HAP-1 (cell line): ENCODE data around the gene MMEL1.
A peak's percentile ranks its signal among the peaks of the same experiment; 100 is the strongest.
"Not testable (repeated sequence)": the region's sequence is repeated elsewhere in the genome, so short reads cannot be mapped to it uniquely, and the experiment has no call there.

ENCODE experiments used
- DNase-seq, 2 experiments: peaks; one replicate each; pipeline ENCODE4 v3.0.0-alpha.2; 2016 to 2020; ENCODE audit warnings: low spot score in 2 of 2
- H3K27me3 ChIP-seq: fragments of 250-450 bp; sonication (Bioruptor Pico); 2 replicates; pipeline ENCODE4 v1.5.1; 2020; ENCODE audit warnings: low read depth, mild to moderate bottlenecking, moderate library complexity
- H3K36me3 ChIP-seq: fragments of 250-450 bp; sonication (Bioruptor Pico); replicated peaks from 2 replicates; pipeline ENCODE4 v1.5.1; 2020; ENCODE audit warnings: mild to moderate bottlenecking
- H3K4me1 ChIP-seq: fragments of 250-450 bp; sonication (Bioruptor Pico); 2 replicates; pipeline ENCODE4 v1.5.1; 2020; ENCODE audit warnings: mild to moderate bottlenecking
- H3K4me3 ChIP-seq: fragments of 250-450 bp; sonication (Bioruptor Pico); 2 replicates; pipeline ENCODE4 v1.5.1; 2020; ENCODE audit warnings: mild to moderate bottlenecking, moderate library complexity
- H3K9me3 ChIP-seq: fragments of 250-450 bp; sonication (Bioruptor Pico); 2 replicates; pipeline ENCODE4 v1.5.1; 2020; ENCODE audit warnings: mild to moderate bottlenecking, moderate library complexity
- in situ Hi-C: fragments of 300-500 bp; cut with MboI; formaldehyde crosslinking; loops from 3 replicates; pipeline ENCODE4 v1.14.3; 2020; ENCODE audit warnings: low sequenced_read_pairs, inconsistent platforms, mixed read lengths

The MMEL1 gene

GRCh38 chr1:2632561-2633361, at the start of gene MMEL1:
TSS of gene MMEL1 (minus strand) at chr1:2633016. CDS start at chr1:2629484, 3,532 bp downstream.
- H3K4me1 ChIP-seq: no peaks in the 10 kb centered on the region
- H3K27me3 ChIP-seq: peaks cover 19% of the 10 kb centered on the region
- in situ Hi-C loops: no loop called here
- H3K36me3 ChIP-seq: no peaks in the 10 kb centered on the region
- H3K9me3 ChIP-seq: peaks cover 10% of the 10 kb centered on the region
- H3K4me3 ChIP-seq: no peak within 1 kb of the TSS
- no peak for DNase-seq

- H3K9me3 ChIP-seq, in situ Hi-C loops, H3K4me3 ChIP-seq, H3K36me3 ChIP-seq, H3K27me3 ChIP-seq, DNase-seq, H3K4me1 ChIP-seq: not testable (repeated sequence)
These were observed 43.9 kb upstream of the MMEL1 start for GRCh38 chr1:2676726-2677125.

GRCh38 chr1:2671656-2672055, 38.8 kb upstream of the MMEL1 start:
- H3K9me3 ChIP-seq, in situ Hi-C loops, H3K4me1 ChIP-seq, H3K36me3 ChIP-seq, H3K4me3 ChIP-seq, DNase-seq, H3K27me3 ChIP-seq: not testable (repeated sequence)

- H3K27me3 ChIP-seq, H3K4me3 ChIP-seq, in situ Hi-C loops, H3K4me1 ChIP-seq, H3K9me3 ChIP-seq, H3K36me3 ChIP-seq: not testable (repeated sequence)
- peak in 1 of 2 experiments; percentile 5 for DNase-seq
These were observed 27.0 kb upstream of the MMEL1 start for GRCh38 chr1:2659806-2660205.

- in situ Hi-C loops, DNase-seq: not testable (repeated sequence)
These were observed 25.1 kb upstream of the MMEL1 start for GRCh38 chr1:2657909-2658308.

GRCh38 chr1:2657124-2657523, 24.3 kb upstream of the MMEL1 start:
- DNase-seq, H3K9me3 ChIP-seq, H3K4me1 ChIP-seq, H3K27me3 ChIP-seq, in situ Hi-C loops, H3K4me3 ChIP-seq, H3K36me3 ChIP-seq: not testable (repeated sequence)

More at GRCh38 chr1:2657909-2658308, 25.1 kb upstream of the MMEL1 start:
- not testable (repeated sequence) for H3K36me3 ChIP-seq, H3K9me3 ChIP-seq, H3K4me3 ChIP-seq, H3K4me1 ChIP-seq, H3K27me3 ChIP-seq

- H3K9me3 ChIP-seq, in situ Hi-C loops, H3K27me3 ChIP-seq, H3K4me1 ChIP-seq, H3K4me3 ChIP-seq, H3K36me3 ChIP-seq: not testable (repeated sequence)
- peak; percentile 1 to 24 for DNase-seq
These were observed 23.0 kb upstream of the MMEL1 start for GRCh38 chr1:2655598-2656434.

GRCh38 chr1:2654443-2654948, 21.7 kb upstream of the MMEL1 start:
- H3K36me3 ChIP-seq, H3K4me1 ChIP-seq, H3K9me3 ChIP-seq, in situ Hi-C loops, H3K27me3 ChIP-seq, H3K4me3 ChIP-seq: not testable (repeated sequence)
- peak in 1 of 2 experiments; percentile 28 for DNase-seq

GRCh38 chr1:2653741-2654442, 21.1 kb upstream of the MMEL1 start:
- H3K9me3 ChIP-seq, in situ Hi-C loops, H3K27me3 ChIP-seq, H3K4me3 ChIP-seq, H3K36me3 ChIP-seq, H3K4me1 ChIP-seq: not testable (repeated sequence)
- DNase-seq: peak in 1 of 2 experiments; percentile 58

GRCh38 chr1:2652926-2653571, 20.2 kb upstream of the MMEL1 start:
- H3K9me3 ChIP-seq, in situ Hi-C loops, H3K27me3 ChIP-seq, H3K36me3 ChIP-seq, H3K4me1 ChIP-seq, H3K4me3 ChIP-seq: not testable (repeated sequence)
- DNase-seq: peak in 1 of 2 experiments; percentile 34

- in situ Hi-C loops: not testable (repeated sequence)
These were observed 19.5 kb upstream of the MMEL1 start for GRCh38 chr1:2652152-2652925.

GRCh38 chr1:2650967-2651645, 18.3 kb upstream of the MMEL1 start:
- Histone ChIP-seq H3K4me3 (no peak overlapping the region), H3K27me3 (no peaks in the 10 kb centered on the region), H3K9me3 (peaks cover 13% of the 10 kb centered on the region), H3K4me1 (no peaks in the 10 kb centered on the region), H3K36me3 (no peaks in the 10 kb centered on the region)
- in situ Hi-C loops: no loop called here
- peak in 1 of 2 experiments; percentile 4 for DNase-seq

More at GRCh38 chr1:2652152-2652925, 19.5 kb upstream of the MMEL1 start:
- DNase-seq: peak in 1 of 2 experiments; percentile 17
- not testable (repeated sequence) for H3K4me3 ChIP-seq, H3K36me3 ChIP-seq, H3K27me3 ChIP-seq, H3K9me3 ChIP-seq, H3K4me1 ChIP-seq
